A549 treated with DMSO at 1 μM for 4 hours (cell line): ENCODE measurements around the gene OS9. TPM values are rescaled to one million over a fixed set of nuclear protein-coding genes. Genes with fewer than 3 reads are reported as not detected.

ENCODE experiments used
- total RNA-seq: library from RNA; stranded (reverse); fragments of 200-300 nt; extraction: Qiagen RNA extraction; gene quantifications from 5 replicates; pipeline ENCODE4 v1.2.3, GENCODE V29; 2022; ENCODE audit warnings: low read depth

Gene OS9, protein sequence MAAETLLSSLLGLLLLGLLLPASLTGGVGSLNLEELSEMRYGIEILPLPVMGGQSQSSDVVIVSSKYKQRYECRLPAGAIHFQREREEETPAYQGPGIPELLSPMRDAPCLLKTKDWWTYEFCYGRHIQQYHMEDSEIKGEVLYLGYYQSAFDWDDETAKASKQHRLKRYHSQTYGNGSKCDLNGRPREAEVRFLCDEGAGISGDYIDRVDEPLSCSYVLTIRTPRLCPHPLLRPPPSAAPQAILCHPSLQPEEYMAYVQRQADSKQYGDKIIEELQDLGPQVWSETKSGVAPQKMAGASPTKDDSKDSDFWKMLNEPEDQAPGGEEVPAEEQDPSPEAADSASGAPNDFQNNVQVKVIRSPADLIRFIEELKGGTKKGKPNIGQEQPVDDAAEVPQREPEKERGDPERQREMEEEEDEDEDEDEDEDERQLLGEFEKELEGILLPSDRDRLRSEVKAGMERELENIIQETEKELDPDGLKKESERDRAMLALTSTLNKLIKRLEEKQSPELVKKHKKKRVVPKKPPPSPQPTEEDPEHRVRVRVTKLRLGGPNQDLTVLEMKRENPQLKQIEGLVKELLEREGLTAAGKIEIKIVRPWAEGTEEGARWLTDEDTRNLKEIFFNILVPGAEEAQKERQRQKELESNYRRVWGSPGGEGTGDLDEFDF
- total RNA-seq, result 112 to 120 TPM (median 115 TPM) in 5 replicates

DNA sequence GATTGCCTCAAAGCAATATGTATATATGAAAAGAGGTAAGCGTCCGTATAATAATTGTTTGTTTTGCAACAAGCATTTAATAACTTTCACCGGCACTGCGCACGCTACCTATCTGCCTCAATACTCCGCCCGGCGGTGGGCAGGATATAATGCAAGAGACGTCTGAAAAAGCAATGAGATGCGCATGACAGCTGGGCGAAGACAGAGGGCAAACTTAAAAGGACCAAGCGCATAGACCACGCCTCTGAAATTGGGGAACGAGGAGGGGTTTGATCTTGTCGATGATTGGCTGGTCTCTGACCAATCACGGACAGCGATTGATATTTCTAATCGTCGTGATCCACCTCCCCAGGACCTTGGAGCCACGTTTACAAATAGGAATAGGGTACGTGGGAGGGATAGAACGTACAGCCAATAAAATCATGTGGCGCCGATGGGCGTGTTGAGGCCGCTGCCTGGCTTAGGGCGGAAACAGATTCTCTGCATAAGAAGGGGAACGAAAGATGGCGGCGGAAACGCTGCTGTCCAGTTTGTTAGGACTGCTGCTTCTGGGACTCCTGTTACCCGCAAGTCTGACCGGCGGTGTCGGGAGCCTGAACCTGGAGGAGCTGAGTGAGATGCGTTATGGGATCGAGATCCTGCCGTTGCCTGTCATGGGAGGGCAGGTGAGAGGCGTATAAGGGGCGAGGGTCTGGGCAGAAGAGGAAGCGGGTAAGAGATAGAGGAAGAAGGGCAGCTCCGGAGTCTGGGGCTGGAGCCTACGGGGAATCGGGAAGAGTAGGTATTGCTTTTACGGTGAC, at the start of gene OS9:
OS9 (plus strand) TSS at position 474 of the 800 bp plus-strand sequence; CDS start at position 504, 30 bp downstream.

GRCh38 chr12:57738661-57739237, 44.8 kb downstream of the OS9 start, which contains the start of gene AGAP2:
Gene AGAP2, minus strand, starts transcription at chr12:57738742. Its CDS starts 496 bp downstream, at chr12:57738246.

GRCh38 chr12:57744777-57745484, 51.0 kb downstream of the OS9 start, which contains the start of gene TSPAN31:
Gene TSPAN31, plus strand, starts transcription at chr12:57745039. Its CDS starts 116 bp downstream, at chr12:57745155.

GRCh38 chr12:57751788-57752667, 58.1 kb downstream of the OS9 start, which contains the start of gene CDK4:
Gene CDK4, minus strand, starts transcription at chr12:57752310. Its CDS starts 593 bp downstream, at chr12:57751717.

GRCh38 chr12:57754411-57755193, 60.7 kb downstream of the OS9 start, which contains the start of gene MARCHF9:
Gene MARCHF9, plus strand, starts transcription at chr12:57755103. Its CDS starts 426 bp downstream, at chr12:57755529.

GRCh38 chr12:57766464-57767304, 72.8 kb downstream of the OS9 start, which contains the start of gene CYP27B1:
Gene CYP27B1, minus strand, starts transcription at chr12:57767078. Its CDS starts 37 bp downstream, at chr12:57767041.

Other genes with a start within 250 kb of the OS9 start
- gene INHBE, start 238.8 kb upstream of the OS9 start, total RNA-seq, result 0.07 to 0.22 TPM (median 0.15 TPM) in 4 of 5 replicates, not detected in the other
- gene GLI1, start 234.3 kb upstream of the OS9 start, total RNA-seq, result 9.3 to 13.8 TPM (median 11.2 TPM) in 5 replicates
- gene ARHGAP9, start 214.3 kb upstream of the OS9 start, total RNA-seq, result 0.11 to 0.69 TPM (median 0.43 TPM) in 5 replicates
- gene MARS1, start 206.1 kb upstream of the OS9 start, total RNA-seq, result 134 to 275 TPM (median 156 TPM) in 5 replicates
- 26.2 to 39.6 TPM (median 33.3 TPM) in 5 replicates for gene DDIT3, start 173.6 kb upstream of the OS9 start, total RNA-seq
- gene MBD6, start 171.3 kb upstream of the OS9 start, total RNA-seq, result 24.5 to 31.9 TPM (median 28.6 TPM) in 5 replicates
- gene DCTN2, start 146.9 kb upstream of the OS9 start, total RNA-seq, result 103 to 160 TPM (median 117 TPM) in 5 replicates
- gene KIF5A, start 144.1 kb upstream of the OS9 start, total RNA-seq, result 0.18 to 0.30 TPM (median 0.21 TPM) in 5 replicates
- gene PIP4K2C, start 102.9 kb upstream of the OS9 start, total RNA-seq, result 40.0 to 50.3 TPM (median 42.2 TPM) in 5 replicates
- gene DTX3, start 89.3 kb upstream of the OS9 start, total RNA-seq, result 17.1 to 19.8 TPM (median 17.7 TPM) in 5 replicates
- gene ARHGEF25, start 82.7 kb upstream of the OS9 start, total RNA-seq, result 5.6 to 6.9 TPM (median 6.1 TPM) in 5 replicates
- gene B4GALNT1, start 60.9 kb upstream of the OS9 start, total RNA-seq, result 34.2 to 52.4 TPM (median 46.8 TPM) in 5 replicates
- 0.06 to 0.17 TPM (median 0.13 TPM) in 5 replicates for gene AGAP2, start 44.6 kb downstream of the OS9 start, total RNA-seq
- 15.5 to 19.6 TPM (median 18.9 TPM) in 5 replicates for gene TSPAN31, start 50.9 kb downstream of the OS9 start, total RNA-seq
- gene CDK4, start 58.2 kb downstream of the OS9 start, total RNA-seq, result 245 to 308 TPM (median 257 TPM) in 5 replicates
- 4.9 to 7.8 TPM (median 7.3 TPM) in 5 replicates for gene MARCHF9, start 61.0 kb downstream of the OS9 start, total RNA-seq
- gene CYP27B1, start 72.9 kb downstream of the OS9 start, total RNA-seq, result 2.0 to 4.0 TPM (median 2.2 TPM) in 5 replicates
- 52.8 to 58.9 TPM (median 56.8 TPM) in 5 replicates for gene METTL1, start 78.0 kb downstream of the OS9 start, total RNA-seq
- gene EEF1AKMT3, start 78.5 kb downstream of the OS9 start, total RNA-seq, result 6.0 to 6.8 TPM (median 6.5 TPM) in 5 replicates
- gene TSFM, start 88.7 kb downstream of the OS9 start, total RNA-seq, result 71.8 to 78.2 TPM (median 76.6 TPM) in 5 replicates
- 0.39 to 1.1 TPM (median 0.62 TPM) in 5 replicates for gene AVIL, start 124.6 kb downstream of the OS9 start, total RNA-seq
- 45.4 to 60.2 TPM (median 56.6 TPM) in 5 replicates for gene CTDSP2, start 152.6 kb downstream of the OS9 start, total RNA-seq
- gene ATP23, start 247.4 kb downstream of the OS9 start, total RNA-seq, result 5.5 to 6.5 TPM (median 6.1 TPM) in 5 replicates